Measurements from ENCODE around the gene OGDH.

OGDH gene

DNA sequence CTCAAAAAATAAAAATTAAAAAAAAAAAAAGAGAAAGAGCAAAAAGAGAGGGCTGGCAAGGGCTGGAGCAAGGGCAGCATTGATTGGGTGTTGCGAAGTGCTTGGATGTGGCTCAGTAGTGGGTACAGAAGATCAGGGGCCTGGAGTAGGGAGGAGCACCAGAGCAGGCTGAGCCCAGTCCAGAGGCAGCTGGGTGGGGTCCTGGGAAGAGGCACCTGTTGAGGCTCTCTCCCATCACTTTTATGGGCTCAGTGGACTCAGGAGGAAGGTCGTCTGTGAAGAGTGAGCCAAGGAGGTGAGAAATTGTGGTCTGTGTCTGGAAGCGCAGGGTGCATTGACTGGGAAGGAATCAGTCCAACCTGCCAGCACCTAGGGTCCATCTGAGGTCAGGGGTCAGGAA is 130.5 kb downstream of the OGDH start:
- H2AK5ac ChIP-seq (ENCODE audit: low read length, severe bottlenecking): peak overlapping the region; percentile 23
- H3K4ac ChIP-seq (ENCODE audit: low read depth in 1 of 2, low read length in 2 of 2): peak overlapping the region in 1 of 2 experiments; percentile 9
- no peaks in the 10 kb centered on the region for H3K36me3 ChIP-seq (ENCODE audit: control insufficient read depth in 1 of 2, insufficient read depth in 2 of 2, low read depth in 1 of 2, low read length in 2 of 2)
- H3K9ac ChIP-seq (ENCODE audit: low read length): no peak overlapping the region
- H2BK120ac ChIP-seq (ENCODE audit: low read depth, low read length): peak overlapping the region; percentile 83
- DNase-seq: no peak
- H2BK12ac ChIP-seq (ENCODE audit: low read length in 2 of 2): peak overlapping the region; percentile 66 to 80
- H3K4me3 ChIP-seq (ENCODE audit: insufficient read depth in 1 of 2, low read depth in 1 of 2, low read length in 2 of 2): no peak overlapping the region
- peak overlapping the region; percentile 49 for H2BK15ac ChIP-seq (ENCODE audit: low read depth, poor library complexity, severe bottlenecking)
- no peak overlapping the region for H2BK5ac ChIP-seq (ENCODE audit: low read depth, low read length, poor library complexity, severe bottlenecking)
- peak overlapping the region; percentile 75 for H4K8ac ChIP-seq (ENCODE audit: low read length)
- WGBS: 92% methylated on average over 3 of the region's 3 CpGs
- no peak overlapping the region for H3K27ac ChIP-seq (ENCODE audit: low read length, poor library complexity, severe bottlenecking)
- H3K23ac ChIP-seq (ENCODE audit: low read length in 2 of 2): no peak overlapping the region
- no peaks in the 10 kb centered on the region for H3K27me3 ChIP-seq (ENCODE audit: control insufficient read depth in 1 of 2, insufficient read depth in 1 of 2, low read length in 2 of 2)
- H3K4me2 ChIP-seq (ENCODE audit: low read length, poor library complexity, severe bottlenecking): no peak overlapping the region
- H3K79me1 ChIP-seq (replicated peaks; ENCODE audit: low read length, poor library complexity, severe bottlenecking): no peaks in the 10 kb centered on the region
- no peaks in the 10 kb centered on the region for H3K9me3 ChIP-seq (ENCODE audit: control insufficient read depth, low read length)
- no peak overlapping the region for H2AFZ ChIP-seq (ENCODE audit: low read depth, low read length)
- H4K91ac ChIP-seq (ENCODE audit: low read length): peak overlapping the region; percentile 44
- no peak overlapping the region for H3K14ac ChIP-seq (ENCODE audit: low read length in 2 of 2)
- H3K18ac ChIP-seq (ENCODE audit: low read depth in 1 of 2, low read length in 2 of 2): peak overlapping the region; percentile 4 to 25
- H3K4me1 ChIP-seq (ENCODE audit: control insufficient read depth, insufficient read depth, low read depth, low read length): peaks cover 18% of the 10 kb centered on the region

DNA sequence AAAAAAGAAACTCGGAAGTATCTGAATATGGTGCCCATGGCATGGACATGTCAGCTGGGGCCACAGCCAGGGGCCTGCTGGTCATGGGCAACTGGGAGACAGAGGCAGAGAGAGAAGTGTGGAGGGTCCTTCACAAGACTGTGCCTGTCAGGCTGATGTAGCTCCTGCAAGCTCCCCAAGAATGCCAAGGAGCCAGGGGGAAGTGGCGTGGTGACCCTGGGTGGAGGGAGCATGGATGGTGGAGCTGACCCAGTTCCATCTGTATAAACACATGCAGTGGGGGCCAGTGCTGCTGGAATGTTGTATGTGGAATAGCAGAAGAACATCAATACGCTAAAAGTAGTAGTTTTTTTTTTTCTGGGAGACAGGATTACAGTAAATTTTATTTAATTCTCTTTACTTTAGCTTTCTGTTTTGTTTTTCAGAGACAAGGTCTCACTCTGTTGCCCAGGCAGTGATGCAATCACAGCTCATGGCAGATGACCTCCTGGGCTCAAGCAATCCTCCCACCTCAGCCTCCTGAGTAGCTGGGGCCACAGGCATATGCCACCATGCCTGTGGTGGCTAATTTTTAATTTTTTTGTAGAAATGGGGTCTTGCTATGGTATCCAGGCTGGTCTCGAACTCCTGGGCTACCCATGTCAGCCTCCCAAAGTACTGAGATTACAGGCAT is 131.8 kb downstream of the OGDH start:
- peak; percentile 43 for DNase-seq
- peak overlapping the region; percentile 57 for H4K91ac ChIP-seq (ENCODE audit: low read length)
- H3K4ac ChIP-seq (ENCODE audit: low read depth in 1 of 2, low read length in 2 of 2): peak overlapping the region in 1 of 2 experiments; percentile 58
- H3K27ac ChIP-seq (ENCODE audit: low read length, poor library complexity, severe bottlenecking): peak overlapping the region; percentile 49
- 81% methylated on average over 3 of the region's 4 CpGs for WGBS
- peak overlapping the region; percentile 36 for H4K8ac ChIP-seq (ENCODE audit: low read length)
- H3K18ac ChIP-seq (ENCODE audit: low read depth in 1 of 2, low read length in 2 of 2): peak overlapping the region in 1 of 2 experiments; percentile 61
- H3K14ac ChIP-seq (ENCODE audit: low read length in 2 of 2): peak overlapping the region in 1 of 2 experiments; percentile 94
- no peaks in the 10 kb centered on the region for H3K36me3 ChIP-seq (ENCODE audit: control insufficient read depth in 1 of 2, insufficient read depth in 2 of 2, low read depth in 1 of 2, low read length in 2 of 2)
- no peak overlapping the region for H3K9ac ChIP-seq (ENCODE audit: low read length)
- no peaks in the 10 kb centered on the region for H3K27me3 ChIP-seq (ENCODE audit: control insufficient read depth in 1 of 2, insufficient read depth in 1 of 2, low read length in 2 of 2)
- no peak overlapping the region for H2BK5ac ChIP-seq (ENCODE audit: low read depth, low read length, poor library complexity, severe bottlenecking)
- no peaks in the 10 kb centered on the region for H3K9me3 ChIP-seq (ENCODE audit: control insufficient read depth, low read length)
- peaks cover 18% of the 10 kb centered on the region for H3K4me1 ChIP-seq (ENCODE audit: control insufficient read depth, insufficient read depth, low read depth, low read length)
- H2AFZ ChIP-seq (ENCODE audit: low read depth, low read length): peak overlapping the region; percentile 51
- no peak overlapping the region for H3K4me2 ChIP-seq (ENCODE audit: low read length, poor library complexity, severe bottlenecking)
- H2BK120ac ChIP-seq (ENCODE audit: low read depth, low read length): no peak overlapping the region
- no peak overlapping the region for H3K23ac ChIP-seq (ENCODE audit: low read length in 2 of 2)
- H2BK15ac ChIP-seq (ENCODE audit: low read depth, poor library complexity, severe bottlenecking): peak overlapping the region; percentile 65
- H3K79me1 ChIP-seq (replicated peaks; ENCODE audit: low read length, poor library complexity, severe bottlenecking): no peaks in the 10 kb centered on the region
- H3K4me3 ChIP-seq (ENCODE audit: insufficient read depth in 1 of 2, low read depth in 1 of 2, low read length in 2 of 2): no peak overlapping the region
- H2BK12ac ChIP-seq (ENCODE audit: low read length in 2 of 2): peak overlapping the region in 1 of 2 experiments; percentile 72
- peak overlapping the region; percentile 46 for H2AK5ac ChIP-seq (ENCODE audit: low read length, severe bottlenecking)

DNA sequence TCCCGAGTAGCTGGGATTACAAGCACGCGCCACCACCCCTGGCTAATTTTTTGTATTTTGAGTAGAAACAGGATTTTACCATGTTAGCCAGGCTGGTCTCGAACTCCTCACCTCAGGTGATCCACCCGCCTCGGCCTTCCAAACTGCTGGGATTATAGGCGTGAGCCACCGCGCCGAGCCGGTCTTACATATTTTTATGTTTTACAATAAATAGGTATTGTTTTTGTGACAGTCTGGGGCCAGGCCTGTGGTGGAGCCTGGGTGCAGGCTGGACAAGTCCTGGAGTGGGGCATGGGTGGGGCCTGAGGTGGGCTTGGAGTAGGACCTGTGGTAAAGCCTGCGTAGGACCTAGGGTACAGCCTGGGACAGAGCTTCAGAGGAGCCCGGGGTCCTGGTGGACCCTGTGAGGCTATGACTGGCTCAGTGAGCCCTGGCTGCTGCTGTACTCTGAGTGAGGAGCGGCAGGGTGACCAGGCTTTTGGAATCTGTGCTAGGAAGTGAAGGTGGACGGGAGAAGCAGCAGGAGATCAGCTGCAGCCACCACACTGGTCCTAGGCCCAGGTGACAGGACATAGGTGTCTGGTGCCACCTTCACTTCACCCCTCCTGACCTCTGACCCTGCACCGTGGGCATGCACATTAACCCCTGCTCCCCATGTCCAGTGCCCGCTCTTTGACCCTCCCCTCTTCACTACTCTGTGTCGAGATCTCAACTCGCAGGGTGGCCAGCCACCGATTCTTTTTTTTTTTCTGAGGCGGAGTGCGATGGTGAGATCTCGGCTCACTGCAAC is 132.6 kb downstream of the OGDH start:
- Histone ChIP-seq H3K4me1 (ENCODE audit: control insufficient read depth, insufficient read depth, low read depth, low read length) (peaks cover 17% of the 10 kb centered on the region), H3K23ac (ENCODE audit: low read length in 2 of 2) (no peak overlapping the region), H3K14ac (ENCODE audit: low read length in 2 of 2) (no peak overlapping the region), H2BK12ac (ENCODE audit: low read length in 2 of 2) (peak overlapping the region in 1 of 2 experiments; percentile 38), H3K4me3 (ENCODE audit: insufficient read depth in 1 of 2, low read depth in 1 of 2, low read length in 2 of 2) (no peak overlapping the region), H4K8ac (ENCODE audit: low read length) (peak overlapping the region; percentile 36), H2BK120ac (ENCODE audit: low read depth, low read length) (no peak overlapping the region), H2AFZ (ENCODE audit: low read depth, low read length) (no peak overlapping the region), H3K9me3 (ENCODE audit: control insufficient read depth, low read length) (no peaks in the 10 kb centered on the region), H3K27me3 (ENCODE audit: control insufficient read depth in 1 of 2, insufficient read depth in 1 of 2, low read length in 2 of 2) (no peaks in the 10 kb centered on the region), H2BK5ac (ENCODE audit: low read depth, low read length, poor library complexity, severe bottlenecking) (no peak overlapping the region), H4K91ac (ENCODE audit: low read length) (peak overlapping the region; percentile 94), H3K4ac (ENCODE audit: low read depth in 1 of 2, low read length in 2 of 2) (peak overlapping the region in 1 of 2 experiments; percentile 35), H2AK5ac (ENCODE audit: low read length, severe bottlenecking) (peak overlapping the region; percentile 85), H3K79me1 (replicated peaks; ENCODE audit: low read length, poor library complexity, severe bottlenecking) (no peaks in the 10 kb centered on the region), H3K36me3 (ENCODE audit: control insufficient read depth in 1 of 2, insufficient read depth in 2 of 2, low read depth in 1 of 2, low read length in 2 of 2) (no peaks in the 10 kb centered on the region), H3K9ac (ENCODE audit: low read length) (no peak overlapping the region), H2BK15ac (ENCODE audit: low read depth, poor library complexity, severe bottlenecking) (no peak overlapping the region), H3K18ac (ENCODE audit: low read depth in 1 of 2, low read length in 2 of 2) (no peak overlapping the region), H3K27ac (ENCODE audit: low read length, poor library complexity, severe bottlenecking) (no peak overlapping the region), H3K4me2 (ENCODE audit: low read length, poor library complexity, severe bottlenecking) (no peak overlapping the region)
- no peak for DNase-seq
- 96% methylated on average over 23 of the region's 23 CpGs for WGBS

DNA sequence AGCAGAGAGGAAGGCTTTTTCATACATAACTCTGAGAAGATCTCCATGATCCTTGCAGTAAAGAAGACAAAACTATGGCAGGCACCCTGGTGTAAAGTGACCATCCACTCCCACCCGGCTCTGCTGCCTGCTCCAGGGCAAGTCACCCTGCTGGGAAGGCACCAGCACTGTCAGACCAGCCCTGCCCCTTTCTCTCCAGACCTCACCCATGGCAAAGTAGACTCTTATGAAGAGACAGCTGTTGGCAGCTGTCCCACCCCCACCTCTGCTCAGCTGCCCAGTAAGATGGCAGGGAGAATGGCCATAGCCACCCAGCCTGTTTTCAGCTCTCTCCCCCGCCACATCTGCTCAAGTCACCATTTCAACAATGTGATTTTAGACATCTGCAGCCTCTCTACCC is 133.6 kb downstream of the OGDH start:
- Histone ChIP-seq H2BK12ac (ENCODE audit: low read length in 2 of 2) (peak overlapping the region; percentile 61 to 76), H3K4me1 (ENCODE audit: control insufficient read depth, insufficient read depth, low read depth, low read length) (peaks cover 17% of the 10 kb centered on the region), H4K8ac (ENCODE audit: low read length) (no peak overlapping the region), H3K14ac (ENCODE audit: low read length in 2 of 2) (no peak overlapping the region), H3K9me3 (ENCODE audit: control insufficient read depth, low read length) (no peaks in the 10 kb centered on the region), H4K91ac (ENCODE audit: low read length) (no peak overlapping the region), H2BK15ac (ENCODE audit: low read depth, poor library complexity, severe bottlenecking) (no peak overlapping the region), H3K4ac (ENCODE audit: low read depth in 1 of 2, low read length in 2 of 2) (no peak overlapping the region), H2AK5ac (ENCODE audit: low read length, severe bottlenecking) (no peak overlapping the region), H2BK5ac (ENCODE audit: low read depth, low read length, poor library complexity, severe bottlenecking) (no peak overlapping the region), H2AFZ (ENCODE audit: low read depth, low read length) (no peak overlapping the region), H2BK120ac (ENCODE audit: low read depth, low read length) (no peak overlapping the region), H3K23ac (ENCODE audit: low read length in 2 of 2) (no peak overlapping the region), H3K36me3 (ENCODE audit: control insufficient read depth in 1 of 2, insufficient read depth in 2 of 2, low read depth in 1 of 2, low read length in 2 of 2) (no peaks in the 10 kb centered on the region), H3K27me3 (ENCODE audit: control insufficient read depth in 1 of 2, insufficient read depth in 1 of 2, low read length in 2 of 2) (no peaks in the 10 kb centered on the region), H3K79me1 (replicated peaks; ENCODE audit: low read length, poor library complexity, severe bottlenecking) (no peaks in the 10 kb centered on the region), H3K4me2 (ENCODE audit: low read length, poor library complexity, severe bottlenecking) (no peak overlapping the region), H3K9ac (ENCODE audit: low read length) (no peak overlapping the region), H3K4me3 (ENCODE audit: insufficient read depth in 1 of 2, low read depth in 1 of 2, low read length in 2 of 2) (no peak overlapping the region), H3K18ac (ENCODE audit: low read depth in 1 of 2, low read length in 2 of 2) (no peak overlapping the region), H3K27ac (ENCODE audit: low read length, poor library complexity, severe bottlenecking) (no peak overlapping the region)
- 89% methylated on average over 2 of the region's 2 CpGs for WGBS
- DNase-seq: no peak

Measured in mesenchymal stem cell (in vitro differentiated cells and primary cell).